ENCODE measurements around the gene ZBTB20. TPM values are rescaled to one million over a fixed set of nuclear protein-coding genes. Genes with fewer than 3 reads are reported as not detected.

The ZBTB20 gene
- total RNA-seq, 3 donors from 2014 or later, result 62.9 to 150 (median 109) TPM

- no peak for DNase-seq (ENCODE audit: low spot score in 2 of 2)
- intact Hi-C loops (cut with DNase I; ENCODE audit: low total_unique reads), result no loop called here
- Histone ChIP-seq H3K27me3 (no peaks in the 10 kb centered on the region), H3K36me3 (no peaks in the 10 kb centered on the region), H3K4me3 (no peak overlapping the region), H3K27ac (peak overlapping the region in 1 of 2 donors; percentile 33), H3K9me3 (no peaks in the 10 kb centered on the region), H3K4me1 (no peaks in the 10 kb centered on the region)
- TF ChIP-seq POLR2A (IDR thresholded peaks at IDR 0.05) (no peak), CTCF (IDR thresholded peaks at IDR 0.05) (no peak)
Measured at GRCh38 chr3:114519415-114519814, 627.7 kb downstream of the ZBTB20 start.

- Histone ChIP-seq H3K27ac (peak overlapping the region; percentile 44 to 70), H3K4me3 (no peak overlapping the region), H3K27me3 (no peaks in the 10 kb centered on the region), H3K36me3 (no peaks in the 10 kb centered on the region), H3K9me3 (no peaks in the 10 kb centered on the region), H3K4me1 (no peaks in the 10 kb centered on the region)
- TF ChIP-seq POLR2AphosphoS5 (IDR thresholded peaks at IDR 0.05), result no peak
- no peak for TF ChIP-seq POLR2A (IDR thresholded peaks at IDR 0.05)
- TF ChIP-seq CTCF (IDR thresholded peaks at IDR 0.05), result no peak
- DNase-seq (ENCODE audit: low spot score in 2 of 2), result no peak
- intact Hi-C loops (cut with DNase I; ENCODE audit: low total_unique reads), result no loop called here
Measured at GRCh38 chr3:114518206-114518808, 628.8 kb downstream of the ZBTB20 start.

DNA sequence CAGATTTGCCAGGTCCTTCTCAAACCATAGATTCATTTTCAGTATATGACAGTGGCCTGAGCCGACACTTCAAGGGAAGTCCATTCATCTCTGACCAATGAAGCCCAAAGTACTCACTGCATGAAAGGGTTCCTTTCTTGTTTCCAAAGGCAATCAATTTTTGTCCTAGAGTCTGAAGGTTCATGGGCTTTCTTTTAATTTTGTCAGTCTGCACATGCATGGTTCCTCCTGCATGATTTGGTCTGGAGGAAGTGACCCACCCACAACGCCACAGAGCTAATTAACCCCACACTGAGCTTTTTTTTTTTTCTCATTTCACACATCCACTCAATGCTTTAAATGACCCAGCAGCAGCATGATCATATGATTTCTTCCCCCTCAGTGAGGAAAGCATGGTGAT lies 636.9 kb downstream of the ZBTB20 start:
- no peaks in the 10 kb centered on the region for H3K4me1 ChIP-seq
- no peaks in the 10 kb centered on the region for H3K27me3 ChIP-seq
- no peak for TF ChIP-seq CTCF (IDR thresholded peaks at IDR 0.05)
- no peak for TF ChIP-seq POLR2A (IDR thresholded peaks at IDR 0.05)
- TF ChIP-seq POLR2AphosphoS5 (IDR thresholded peaks at IDR 0.05), result no peak
- intact Hi-C loops (cut with DNase I; ENCODE audit: low total_unique reads), result loop anchor here (5.0 kb wide), 1 partner anchor 318 kb away; no protein-coding TSS in a partner anchor
- H3K36me3 ChIP-seq, result no peaks in the 10 kb centered on the region
- H3K4me3 ChIP-seq, result no peak overlapping the region
- no peak overlapping the region for H3K27ac ChIP-seq
- no peak for DNase-seq (ENCODE audit: low spot score in 2 of 2)
- no peaks in the 10 kb centered on the region for H3K9me3 ChIP-seq

DNA sequence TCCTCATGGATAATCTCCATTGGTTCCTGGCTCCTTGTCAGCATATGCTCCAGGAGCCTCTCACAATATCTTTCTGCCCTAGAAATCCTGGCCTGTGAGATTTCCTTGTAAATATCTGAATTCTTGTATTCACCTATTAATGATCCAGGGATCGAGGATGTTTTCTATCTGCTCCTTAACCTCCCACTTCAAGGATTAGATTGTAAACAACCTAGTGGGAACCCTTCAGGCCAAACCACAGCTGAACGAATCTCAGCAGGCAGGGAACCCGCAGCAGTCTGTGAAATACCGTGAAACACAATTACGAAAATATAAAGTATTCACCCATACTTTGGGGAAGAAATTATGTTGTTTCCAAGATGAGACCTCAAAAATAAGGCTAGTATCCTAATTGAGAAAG lies 637.3 kb downstream of the ZBTB20 start:
- Histone ChIP-seq H3K36me3 (no peaks in the 10 kb centered on the region), H3K4me1 (no peaks in the 10 kb centered on the region), H3K4me3 (no peak overlapping the region), H3K9me3 (no peaks in the 10 kb centered on the region), H3K27ac (no peak overlapping the region), H3K27me3 (no peaks in the 10 kb centered on the region)
- intact Hi-C loops (cut with DNase I; ENCODE audit: low total_unique reads), result loop anchor here (5.0 kb wide), 1 partner anchor 317 kb away; no protein-coding TSS in a partner anchor
- TF ChIP-seq POLR2AphosphoS5 (IDR thresholded peaks at IDR 0.05), result no peak
- no peak for DNase-seq (ENCODE audit: low spot score in 2 of 2)

DNA sequence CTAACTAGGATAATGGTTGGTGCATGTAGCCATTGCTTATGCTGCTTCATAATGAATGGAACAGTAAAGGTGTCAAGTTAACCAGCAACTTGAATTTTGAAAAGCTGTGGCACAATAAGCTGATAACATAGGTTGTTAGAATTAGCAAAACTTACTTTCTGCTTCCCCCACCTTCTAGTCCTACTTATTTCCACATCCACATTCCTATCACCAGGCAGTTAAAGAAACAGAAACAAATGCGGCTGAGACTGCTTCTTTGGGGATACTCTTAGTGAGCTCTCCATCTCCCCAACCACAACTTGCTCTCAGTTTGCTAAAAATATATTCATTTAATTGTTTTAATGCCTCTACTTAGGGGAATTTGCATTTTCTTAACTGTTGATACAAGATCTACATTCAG lies 638.1 kb downstream of the ZBTB20 start:
- intact Hi-C loops (cut with DNase I; ENCODE audit: low total_unique reads), result no loop called here
- TF ChIP-seq POLR2A (IDR thresholded peaks at IDR 0.05) (no peak), CTCF (IDR thresholded peaks at IDR 0.05) (no peak), POLR2AphosphoS5 (IDR thresholded peaks at IDR 0.05) (no peak)

More for the DNA sequence above, 638.1 kb downstream of the ZBTB20 start:
- no peaks in the 10 kb centered on the region for H3K27me3 ChIP-seq
- H3K27ac ChIP-seq, result no peak overlapping the region
- no peak overlapping the region for H3K4me3 ChIP-seq
- H3K4me1 ChIP-seq, result no peaks in the 10 kb centered on the region
- no peaks in the 10 kb centered on the region for H3K9me3 ChIP-seq
- no peak for DNase-seq (ENCODE audit: low spot score in 2 of 2)
- H3K36me3 ChIP-seq, result no peaks in the 10 kb centered on the region
